ENCODE data around the gene SH3RF2.
"Not testable (repeated sequence)": the region's sequence is repeated elsewhere in the genome, so short reads cannot be mapped to it uniquely, and the experiment has no call there.

The SH3RF2 gene

GRCh38 chr5:145957388-145957787 is 21.0 kb downstream of the SH3RF2 start:
- Mint-ChIP-seq H3K9me3 (no peaks in the 10 kb centered on the region), H3K27me3 (peaks cover 9% of the 10 kb centered on the region), H3K4me3 (no peak overlapping the region), H3K36me3 (no peaks in the 10 kb centered on the region), H3K27ac (no peak overlapping the region), H3K4me1 (no peaks in the 10 kb centered on the region)

GRCh38 chr5:145958436-145958835 is 22.1 kb downstream of the SH3RF2 start:
- Mint-ChIP-seq H3K4me1 (no peaks in the 10 kb centered on the region), H3K9me3 (no peaks in the 10 kb centered on the region), H3K36me3 (no peaks in the 10 kb centered on the region), H3K4me3 (no peak overlapping the region), H3K27ac (no peak overlapping the region), H3K27me3 (peaks cover 9% of the 10 kb centered on the region)

GRCh38 chr5:145960166-145960565 is 23.8 kb downstream of the SH3RF2 start:
- Mint-ChIP-seq H3K27ac (no peak overlapping the region), H3K36me3 (no peaks in the 10 kb centered on the region), H3K27me3 (peaks cover 9% of the 10 kb centered on the region), H3K4me1 (no peaks in the 10 kb centered on the region), H3K9me3 (no peaks in the 10 kb centered on the region), H3K4me3 (no peak overlapping the region)

GRCh38 chr5:145960848-145961600 is 24.6 kb downstream of the SH3RF2 start:
- Mint-ChIP-seq H3K36me3 (no peaks in the 10 kb centered on the region), H3K4me3 (no peak overlapping the region), H3K27me3 (peaks cover 7% of the 10 kb centered on the region), H3K27ac (no peak overlapping the region), H3K4me1 (no peaks in the 10 kb centered on the region), H3K9me3 (no peaks in the 10 kb centered on the region)

GRCh38 chr5:145962001-145962400 is 25.6 kb downstream of the SH3RF2 start:
- Mint-ChIP-seq H3K4me1 (no peaks in the 10 kb centered on the region), H3K9me3 (no peaks in the 10 kb centered on the region), H3K27me3 (peaks cover 1% of the 10 kb centered on the region), H3K27ac (no peak overlapping the region), H3K36me3 (no peaks in the 10 kb centered on the region), H3K4me3 (no peak overlapping the region)

- not testable (repeated sequence) for H3K4me3 Mint-ChIP-seq, H3K9me3 Mint-ChIP-seq, H3K4me1 Mint-ChIP-seq, H3K27me3 Mint-ChIP-seq, H3K36me3 Mint-ChIP-seq, H3K27ac Mint-ChIP-seq
Observed at GRCh38 chr5:145964008-145964407, 27.6 kb downstream of the SH3RF2 start.

- Mint-ChIP-seq H3K4me1 (no peaks in the 10 kb centered on the region), H3K9me3 (no peaks in the 10 kb centered on the region), H3K27me3 (peaks cover 2% of the 10 kb centered on the region), H3K27ac (no peak overlapping the region), H3K36me3 (no peaks in the 10 kb centered on the region), H3K4me3 (no peak overlapping the region)
Observed at GRCh38 chr5:145965804-145966203, 29.4 kb downstream of the SH3RF2 start.

GRCh38 chr5:145967296-145967695 is 30.9 kb downstream of the SH3RF2 start:
- no peak overlapping the region for H3K4me3 Mint-ChIP-seq

GRCh38 chr5:145968970-145969713 is 32.8 kb downstream of the SH3RF2 start:
- Mint-ChIP-seq H3K27ac (no peak overlapping the region), H3K9me3 (no peaks in the 10 kb centered on the region), H3K27me3 (peaks cover 2% of the 10 kb centered on the region), H3K4me1 (no peaks in the 10 kb centered on the region), H3K36me3 (no peaks in the 10 kb centered on the region), H3K4me3 (no peak overlapping the region)

More at GRCh38 chr5:145967296-145967695, 30.9 kb downstream of the SH3RF2 start:
- H3K4me1 Mint-ChIP-seq = no peaks in the 10 kb centered on the region
- H3K36me3 Mint-ChIP-seq = no peaks in the 10 kb centered on the region
- H3K27ac Mint-ChIP-seq = no peak overlapping the region
- no peaks in the 10 kb centered on the region for H3K9me3 Mint-ChIP-seq
- peaks cover 2% of the 10 kb centered on the region for H3K27me3 Mint-ChIP-seq

GRCh38 chr5:145969714-145970092 is 33.3 kb downstream of the SH3RF2 start:
- no peaks in the 10 kb centered on the region for H3K9me3 Mint-ChIP-seq
- peaks cover 2% of the 10 kb centered on the region for H3K27me3 Mint-ChIP-seq

GRCh38 chr5:145971108-145971507 is 34.7 kb downstream of the SH3RF2 start:
- H3K9me3 Mint-ChIP-seq = no peaks in the 10 kb centered on the region
- H3K4me3 Mint-ChIP-seq = no peak overlapping the region
- H3K36me3 Mint-ChIP-seq = no peaks in the 10 kb centered on the region
- no peaks in the 10 kb centered on the region for H3K4me1 Mint-ChIP-seq
- no peak overlapping the region for H3K27ac Mint-ChIP-seq
- peaks cover 2% of the 10 kb centered on the region for H3K27me3 Mint-ChIP-seq

More at GRCh38 chr5:145969714-145970092, 33.3 kb downstream of the SH3RF2 start:
- H3K4me3 Mint-ChIP-seq = no peak overlapping the region
- no peak overlapping the region for H3K27ac Mint-ChIP-seq
- H3K36me3 Mint-ChIP-seq = no peaks in the 10 kb centered on the region
- H3K4me1 Mint-ChIP-seq = no peaks in the 10 kb centered on the region

GRCh38 chr5:145971701-145972100 is 35.3 kb downstream of the SH3RF2 start:
- Mint-ChIP-seq H3K36me3 (no peaks in the 10 kb centered on the region), H3K27me3 (peaks cover 2% of the 10 kb centered on the region), H3K4me1 (no peaks in the 10 kb centered on the region), H3K9me3 (no peaks in the 10 kb centered on the region), H3K27ac (no peak overlapping the region), H3K4me3 (no peak overlapping the region)

- no peaks in the 10 kb centered on the region for H3K27me3 Mint-ChIP-seq
- H3K4me3 Mint-ChIP-seq = no peak overlapping the region
- no peaks in the 10 kb centered on the region for H3K9me3 Mint-ChIP-seq
Observed at GRCh38 chr5:145975001-145975360, 38.6 kb downstream of the SH3RF2 start.

GRCh38 chr5:145975361-145976066 is 39.1 kb downstream of the SH3RF2 start:
- Mint-ChIP-seq H3K9me3 (no peaks in the 10 kb centered on the region), H3K4me1 (no peaks in the 10 kb centered on the region), H3K4me3 (no peak overlapping the region), H3K27me3 (no peaks in the 10 kb centered on the region), H3K36me3 (no peaks in the 10 kb centered on the region), H3K27ac (no peak overlapping the region)

More at GRCh38 chr5:145975001-145975360, 38.6 kb downstream of the SH3RF2 start:
- no peaks in the 10 kb centered on the region for H3K36me3 Mint-ChIP-seq
- H3K4me1 Mint-ChIP-seq = no peaks in the 10 kb centered on the region
- no peak overlapping the region for H3K27ac Mint-ChIP-seq

GRCh38 chr5:145976431-145977155 is 40.2 kb downstream of the SH3RF2 start:
- H3K27me3 Mint-ChIP-seq = no peaks in the 10 kb centered on the region
- H3K27ac Mint-ChIP-seq = no peak overlapping the region
- H3K9me3 Mint-ChIP-seq = no peaks in the 10 kb centered on the region
- no peaks in the 10 kb centered on the region for H3K4me1 Mint-ChIP-seq
- no peak overlapping the region for H3K4me3 Mint-ChIP-seq
- H3K36me3 Mint-ChIP-seq = no peaks in the 10 kb centered on the region

All from activated naive CD4-positive, alpha-beta T cell treated with anti-CD3 and anti-CD28 coated beads, Interleukin-2, amount 50 U/mL, for 24 hours (primary cell).